HepG2 (cell line): ENCODE results near the gene BRI3BP. TPM values are rescaled to one million over a fixed set of nuclear protein-coding genes. Genes with fewer than 3 reads are reported as not detected.

Source experiments
- ATAC-seq: fragments of 200-7000 bp; cut with Tn5 transposase; 3 replicates; pipeline ENCODE4 v1.9.1; 2020; ENCODE audit warnings: mild to moderate bottlenecking, moderate library complexity
- BruUV-seq: library from RNA; stranded (reverse); fragments of 400-500 nt; replicated peaks from 2 replicates; lab custom pipeline; 2021; lab: Mats Ljungman, UMichigan
- CTCF ChIA-PET: fragments of 300-600 bp; formaldehyde crosslinking; extraction: SDS; loops from one replicate; lab custom pipeline; 2021; ENCODE audit warnings: low total read pairs, inconsistent platforms, low intra/inter-chr PET ratio; lab: Yijun Ruan, JAX
- POLR2A ChIA-PET: fragments of 350-600 bp; sonication (Branson Sonifier 250); formaldehyde crosslinking; loops from one replicate; lab custom pipeline; 2020; ENCODE audit warnings: antibody characterized with exemption, inconsistent platforms; lab: Yijun Ruan, JAX
- DNase-seq: peaks from one replicate; pipeline ENCODE4 v3.0.0-alpha.2; 2015; ENCODE audit warnings: low spot score
- FAIRE-seq: peaks from 3 replicates; lab custom pipeline; 2011; peaks lifted over from hg19 to GRCh38; lab: Jason Lieb, UNC
- H2AFZ ChIP-seq: one replicate; pipeline ENCODE4 v1.6.1; 2011; ENCODE audit warnings: low read length, inconsistent platforms
- H3K27ac ChIP-seq: fragments of 300-600 bp; 3 replicates; pipeline ENCODE4 v1.8.0; 2011; ENCODE audit warnings: mixed run types, mild to moderate bottlenecking, mixed read lengths, low read length, inconsistent platforms; ENCODE audit not compliant: insufficient read depth; ENCODE audit errors: extremely low read length
- H3K27me3 ChIP-seq, 2 experiments: fragments of 200-600 bp in 1 of 2; 2 replicates in 1 of 2; 3 replicates in 1 of 2; pipeline versions ENCODE4 v1.6.0 to v1.8.0; 2011; ENCODE audit warnings: low read length in 2 of 2, mild to moderate bottlenecking in 2 of 2, moderate library complexity in 2 of 2, inconsistent platforms in 1 of 2; ENCODE audit not compliant: insufficient read depth in 2 of 2, control insufficient read depth in 1 of 2
- H3K36me3 ChIP-seq, 2 experiments: fragments of 200-600 bp in 1 of 2; replicated peaks in 1 of 2; 2 replicates in 1 of 2; 3 replicates in 1 of 2; pipeline versions ENCODE4 v1.5.1 to v1.8.0; 2011; ENCODE audit warnings: low read length in 2 of 2, inconsistent platforms in 1 of 2; ENCODE audit not compliant: insufficient read depth in 2 of 2, control insufficient read depth in 1 of 2
- H3K4me1 ChIP-seq: 2 replicates; pipeline ENCODE4 v1.5.1; 2012; ENCODE audit warnings: low read length, inconsistent platforms; ENCODE audit not compliant: insufficient read depth
- H3K4me2 ChIP-seq: 2 replicates; pipeline ENCODE4 v1.6.0; 2011; ENCODE audit warnings: low read depth, low read length, inconsistent platforms
- H3K4me3 ChIP-seq, 3 experiments: fragments of 200-600 bp in 1 of 3; sonication (generic), shearing (Covaris generic) in 1 of 3; replicated peaks in 1 of 3; 2 replicates each; pipeline ENCODE4 v1.5.1; 2011 to 2016; ENCODE audit warnings: low read length in 3 of 3, inconsistent platforms in 2 of 3, low read depth in 2 of 3, mild to moderate bottlenecking in 2 of 3, control low read depth in 1 of 3, mixed read lengths in 1 of 3; ENCODE audit not compliant: insufficient read depth in 1 of 3
- H3K79me2 ChIP-seq: one replicate; pipeline ENCODE4 v1.6.1; 2011; ENCODE audit warnings: low read length, inconsistent platforms; ENCODE audit not compliant: insufficient read depth
- H3K9ac ChIP-seq: 2 replicates; pipeline ENCODE4 v1.6.0; 2011; ENCODE audit warnings: mild to moderate bottlenecking, low read depth, low read length, inconsistent platforms; ENCODE audit not compliant: insufficient read depth
- H3K9me3 ChIP-seq: 2 replicates; pipeline ENCODE4 v1.5.1; 2012; ENCODE audit warnings: mild to moderate bottlenecking, low read length
- H4K20me1 ChIP-seq: 2 replicates; pipeline ENCODE4 v1.6.0; 2011; ENCODE audit warnings: inconsistent platforms, mild to moderate bottlenecking, low read length, moderate library complexity; ENCODE audit not compliant: insufficient read depth
- DMAP1 ChIP-seq: IDR thresholded peaks from 2 replicates; pipeline ENCODE4 v1.6.1; 2016
- ISL2 ChIP-seq: sonication (generic); formaldehyde crosslinking; IDR thresholded peaks from 2 replicates; pipeline ENCODE4 v1.5.0; 2020; ENCODE audit warnings: missing genetic modification reagents
- STAG1 ChIP-seq: sonication (generic); formaldehyde crosslinking; IDR thresholded peaks from 2 replicates; pipeline ENCODE4 v1.4.0; 2020; ENCODE audit warnings: missing genetic modification reagents
- ZBTB33 ChIP-seq: sonication (generic); formaldehyde crosslinking; IDR thresholded peaks from 2 replicates; pipeline ENCODE4 v1.4.0; 2020; ENCODE audit warnings: missing genetic modification reagents
- ZBTB4 ChIP-seq: sonication (generic); formaldehyde crosslinking; IDR thresholded peaks from 2 replicates; pipeline ENCODE4 v1.4.0; 2020; ENCODE audit warnings: missing genetic modification reagents, mild to moderate bottlenecking, borderline replicate concordance
- ZMYM2 ChIP-seq: sonication (generic); formaldehyde crosslinking; IDR thresholded peaks from 2 replicates; pipeline ENCODE4 v1.8.0; 2022; ENCODE audit warnings: mild to moderate bottlenecking, missing genetic modification reagents
- ZNF331 ChIP-seq: sonication (generic); formaldehyde crosslinking; IDR thresholded peaks from 2 replicates; pipeline ENCODE4 v1.4.0; 2020; ENCODE audit warnings: missing genetic modification reagents
- ZNF768 ChIP-seq: sonication (generic); formaldehyde crosslinking; IDR thresholded peaks from 2 replicates; pipeline ENCODE4 v1.4.0; 2020; ENCODE audit warnings: missing genetic modification reagents
- WGBS: methylation state at CpG from one replicate; pipeline ENCODE4 v1.1.6; 2017; ENCODE audit warnings: low lambda C conversion rate; 5-methylcytosine and 5-hydroxymethylcytosine counted together
- in situ Hi-C: cut with HindIII; loops from 2 replicates; pipeline ENCODE4 v1.10.0; 2017; ENCODE audit warnings: low pct_unique_long_range_greater_than_20kb; ENCODE audit not compliant: extremely low pct_ligation_motif_present
- intact Hi-C: fragments of 100-400 bp; cut with micrococcal nuclease; formaldehyde crosslinking; loops from one replicate; pipeline ENCODE4 v1.10.0; 2022; ENCODE audit not compliant: unreplicated experiment
- polyA plus RNA-seq, 8 experiments: library from polyadenylated mRNA; depleted of rRNA in 3 of 8; stranded (reverse) in 7 of 8; unstranded in 1 of 8; fragments of >200 nt; fragmentation: Illumina TruSeq in 4 of 8; extraction: Trizol in 4 of 8; gene quantifications; 2 replicates each; pipeline versions ENCODE4 v1.2.1 to v1.2.3, GENCODE V29; 2011 to 2016; ENCODE audit warnings: low read depth in 4 of 8, missing spikeins in 1 of 8, mixed read lengths in 1 of 8; ENCODE audit not compliant: insufficient read depth in 1 of 8
- total RNA-seq, 5 experiments: library from RNA; depleted of rRNA; stranded (reverse); fragments of >200 nt; fragmentation: Illumina TruSeq; extraction: Trizol; gene quantifications; 2 replicates each; pipeline ENCODE4 v1.2.3, GENCODE V29; 2016; ENCODE audit warnings: low read depth in 1 of 5
- TF ChIP-seq, protein P1 (sequence below): sonication (generic); formaldehyde crosslinking; IDR thresholded peaks from 2 replicates; pipeline ENCODE4 v1.5.0; 2020; ENCODE audit warnings: mild to moderate bottlenecking, missing genetic modification reagents, moderate library complexity

The BRI3BP gene
- total and polyA plus RNA-seq, 2 of the 13 experiments (the other 11 are each of a cell fraction or from before 2014, with no cell fraction given), result 7.5 to 21.1 TPM

DNA sequence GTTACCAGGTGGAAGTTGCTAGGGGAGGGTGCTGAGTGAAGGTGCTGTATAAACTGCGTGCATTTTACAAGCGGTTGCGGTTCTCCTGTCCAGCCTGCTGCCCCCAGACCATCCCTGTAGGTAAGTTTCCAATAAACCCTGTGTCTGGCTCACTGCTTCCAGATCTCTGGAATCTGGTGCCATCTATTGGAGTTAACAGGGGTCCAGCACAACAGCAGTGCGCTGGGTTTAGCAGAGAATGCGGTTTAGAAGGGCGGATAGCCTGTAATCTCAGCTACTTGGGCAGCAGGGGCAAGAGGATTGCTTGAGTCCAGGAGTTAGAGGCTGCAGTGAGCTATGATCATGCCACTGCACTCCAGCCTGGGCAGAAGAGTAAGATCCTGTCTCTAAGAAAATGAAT is 76.7 kb downstream of the BRI3BP start (continued):
- TF ChIP-seq ZBTB4 (CRISPR knock-in tag), result peak; percentile 62; the same call in 1 of the 2 replicates
- TF ChIP-seq ZMYM2 (CRISPR knock-in tag), result no peak
- TF ChIP-seq ZNF331 (CRISPR knock-in tag), result no peak
- TF ChIP-seq STAG1 (CRISPR knock-in tag), result peak; percentile 44
- TF ChIP-seq, protein P1, sequence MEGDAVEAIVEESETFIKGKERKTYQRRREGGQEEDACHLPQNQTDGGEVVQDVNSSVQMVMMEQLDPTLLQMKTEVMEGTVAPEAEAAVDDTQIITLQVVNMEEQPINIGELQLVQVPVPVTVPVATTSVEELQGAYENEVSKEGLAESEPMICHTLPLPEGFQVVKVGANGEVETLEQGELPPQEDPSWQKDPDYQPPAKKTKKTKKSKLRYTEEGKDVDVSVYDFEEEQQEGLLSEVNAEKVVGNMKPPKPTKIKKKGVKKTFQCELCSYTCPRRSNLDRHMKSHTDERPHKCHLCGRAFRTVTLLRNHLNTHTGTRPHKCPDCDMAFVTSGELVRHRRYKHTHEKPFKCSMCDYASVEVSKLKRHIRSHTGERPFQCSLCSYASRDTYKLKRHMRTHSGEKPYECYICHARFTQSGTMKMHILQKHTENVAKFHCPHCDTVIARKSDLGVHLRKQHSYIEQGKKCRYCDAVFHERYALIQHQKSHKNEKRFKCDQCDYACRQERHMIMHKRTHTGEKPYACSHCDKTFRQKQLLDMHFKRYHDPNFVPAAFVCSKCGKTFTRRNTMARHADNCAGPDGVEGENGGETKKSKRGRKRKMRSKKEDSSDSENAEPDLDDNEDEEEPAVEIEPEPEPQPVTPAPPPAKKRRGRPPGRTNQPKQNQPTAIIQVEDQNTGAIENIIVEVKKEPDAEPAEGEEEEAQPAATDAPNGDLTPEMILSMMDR, result peak; percentile 50
- no peak for TF ChIP-seq DMAP1 (CRISPR knock-in tag)

- POLR2A ChIA-PET, result no interaction called here
- intact Hi-C loops (no loop called here), in situ Hi-C loops (no loop called here)
These were observed 77.4 kb downstream of the BRI3BP start for GRCh38 chr12:125070661-125071390.

More at GRCh38 chr12:125070661-125071390, 77.4 kb downstream of the BRI3BP start:
- H3K79me2 ChIP-seq, result peaks cover 15% of the 10 kb centered on the region
- DNase-seq (no peak), FAIRE-seq (no peak), ATAC-seq (no peak; the same call in 2 of the 3 replicates)
- WGBS, result 96% methylated on average over 7 of the region's 11 CpGs
- H3K4me1 ChIP-seq, result peaks cover 19% of the 10 kb centered on the region
- no peak overlapping the region for H3K4me3 ChIP-seq
- H3K27ac ChIP-seq, result no peak overlapping the region
- CTCF ChIA-PET, result no interaction called here
- no peak overlapping the region for H3K9ac ChIP-seq
- no TSS peak for BruUV-seq
- peak; percentile 43; the same call in 1 of the 2 replicates for TF ChIP-seq ZBTB33 (CRISPR knock-in tag)
- TF ChIP-seq ZNF768 (CRISPR knock-in tag), result no peak
- no peak for TF ChIP-seq ISL2 (CRISPR knock-in tag)
- no peak overlapping the region for H3K4me2 ChIP-seq
- H3K36me3 ChIP-seq, result peaks cover 8 to 20% of the 10 kb centered on the region in 2 experiments
- H3K9me3 ChIP-seq, result no peaks in the 10 kb centered on the region
- H3K27me3 ChIP-seq, result no peaks in the 10 kb centered on the region; a peak in 1 of 5 replicates
- peaks cover 8% of the 10 kb centered on the region; the same call in 1 of the 2 replicates for H4K20me1 ChIP-seq
- H2AFZ ChIP-seq, result no peak overlapping the region
